ENCODE data around the gene SYT15.

SYT15 gene

GRCh38 chr10:46554166-46554781, 24.7 kb upstream of the SYT15 start:
- H3K4me3 ChIP-seq (ENCODE audit: low read depth, low read length), result no peak overlapping the region
- TF ChIP-seq CTCF (IDR thresholded peaks at IDR 0.05; ENCODE audit: low read depth, low read length), result no peak
- no peak for TF ChIP-seq MAX (IDR thresholded peaks at IDR 0.05; ENCODE audit: low read depth, low read length)
- no peak for TF ChIP-seq MYC (IDR thresholded peaks at IDR 0.05; ENCODE audit: low read depth, low read length)
- TF ChIP-seq POLR2A (IDR thresholded peaks at IDR 0.05; ENCODE audit: extremely low read depth, insufficient read length), result no peak
- DNase-seq (ENCODE audit: low read depth), result no peak

- H3K4me3 ChIP-seq (ENCODE audit: low read depth, low read length), result no peak overlapping the region
- no peak for TF ChIP-seq POLR2A (IDR thresholded peaks at IDR 0.05; ENCODE audit: extremely low read depth, insufficient read length)
- TF ChIP-seq MAX (IDR thresholded peaks at IDR 0.05; ENCODE audit: low read depth, low read length), result no peak
- no peak for TF ChIP-seq MYC (IDR thresholded peaks at IDR 0.05; ENCODE audit: low read depth, low read length)
- TF ChIP-seq CTCF (IDR thresholded peaks at IDR 0.05; ENCODE audit: low read depth, low read length), result no peak
- no peak for DNase-seq (ENCODE audit: low read depth)
Observed at GRCh38 chr10:46555366-46555712, 23.6 kb upstream of the SYT15 start.

- H3K4me3 ChIP-seq (ENCODE audit: low read depth, low read length), result no peak overlapping the region
- DNase-seq (ENCODE audit: low read depth), result peak; percentile 43
- TF ChIP-seq MYC (IDR thresholded peaks at IDR 0.05; ENCODE audit: low read depth, low read length) (no peak), POLR2A (IDR thresholded peaks at IDR 0.05; ENCODE audit: extremely low read depth, insufficient read length) (no peak), CTCF (IDR thresholded peaks at IDR 0.05; ENCODE audit: low read depth, low read length) (no peak), MAX (IDR thresholded peaks at IDR 0.05; ENCODE audit: low read depth, low read length) (no peak)
Observed at GRCh38 chr10:46555713-46556514, 23.0 kb upstream of the SYT15 start.

- H3K4me3 ChIP-seq (ENCODE audit: low read depth, low read length), result no peak within 1 kb of the TSS
- no peak for TF ChIP-seq MYC (IDR thresholded peaks at IDR 0.05; ENCODE audit: low read depth, low read length)
- DNase-seq (ENCODE audit: low read depth), result no peak
Observed at GRCh38 chr10:46556515-46557318, 22.2 kb upstream of the SYT15 start, which contains the start of gene GPRIN2. Gene GPRIN2, minus strand, starts transcription at chr10:46556658. Its CDS starts 5,922 bp downstream, at chr10:46550736.

GRCh38 chr10:46557319-46558121, 21.4 kb upstream of the SYT15 start:
- TF ChIP-seq POLR2A (IDR thresholded peaks at IDR 0.05; ENCODE audit: extremely low read depth, insufficient read length) (no peak), MYC (IDR thresholded peaks at IDR 0.05; ENCODE audit: low read depth, low read length) (no peak), CTCF (IDR thresholded peaks at IDR 0.05; ENCODE audit: low read depth, low read length) (no peak), MAX (IDR thresholded peaks at IDR 0.05; ENCODE audit: low read depth, low read length) (no peak)
- H3K4me3 ChIP-seq (ENCODE audit: low read depth, low read length), result no peak overlapping the region
- DNase-seq (ENCODE audit: low read depth), result no peak

Data from NB4 (cell line).